Fibroblast of lung (primary cell): ENCODE results near the gene RNF212. TPM values are rescaled to one million over a fixed set of nuclear protein-coding genes. Genes with fewer than 3 reads are reported as not detected.

ENCODE experiments used
- DNase-seq, 2 donors: peaks; one replicate each; pipeline versions ENCODE4 v3.0.0 to v3.0.0-alpha.2; 2010; ENCODE audit warnings: low read depth in 2 of 2
- H2AFZ ChIP-seq: 2 replicates; pipeline ENCODE4 v1.5.1; 2012; ENCODE audit warnings: low read length, control low read depth, inconsistent platforms
- H3K27ac ChIP-seq: 2 replicates; pipeline ENCODE4 v1.5.1; 2011; ENCODE audit warnings: low read length, control low read depth; ENCODE audit not compliant: insufficient read depth
- H3K27me3 ChIP-seq: 2 replicates; pipeline ENCODE4 v1.5.1; 2011; ENCODE audit warnings: mild to moderate bottlenecking, low read length; ENCODE audit not compliant: control insufficient read depth, insufficient read depth
- H3K36me3 ChIP-seq: 2 replicates; pipeline ENCODE4 v1.5.1; 2011; ENCODE audit warnings: low read length; ENCODE audit not compliant: control insufficient read depth, insufficient read depth
- H3K4me1 ChIP-seq: 2 replicates; pipeline ENCODE4 v1.5.1; 2011; ENCODE audit warnings: low read length; ENCODE audit not compliant: control insufficient read depth, insufficient read depth; ENCODE audit errors: extremely low read depth
- H3K4me2 ChIP-seq: 2 replicates; pipeline ENCODE4 v1.5.1; 2011; ENCODE audit warnings: low read length, control low read depth; ENCODE audit not compliant: insufficient read depth; ENCODE audit errors: extremely low read depth
- H3K4me3 ChIP-seq, 4 experiments: fragments of 200-600 bp in 1 of 4; sonication (generic) in 1 of 4; replicated peaks in 1 of 4; 2 replicates each; pipeline ENCODE4 v1.5.1; 2011 to 2016; ENCODE audit warnings: low read length in 4 of 4, low read depth in 3 of 4, mild to moderate bottlenecking in 3 of 4, control low read depth in 2 of 4, inconsistent platforms in 1 of 4, mixed read lengths in 1 of 4; ENCODE audit not compliant: insufficient read depth in 1 of 4; ENCODE audit errors: control extremely low read depth in 1 of 4
- H3K79me2 ChIP-seq: 2 replicates; pipeline ENCODE4 v1.5.1; 2012; ENCODE audit warnings: mild to moderate bottlenecking, low read length, inconsistent platforms; ENCODE audit not compliant: control insufficient read depth, insufficient read depth
- H3K9ac ChIP-seq: 2 replicates; pipeline ENCODE4 v1.5.1; 2011; ENCODE audit warnings: mild to moderate bottlenecking, low read length, control low read depth; ENCODE audit not compliant: insufficient read depth
- H3K9me3 ChIP-seq: 2 replicates; pipeline ENCODE4 v1.5.1; 2012; ENCODE audit warnings: low read depth, low read length; ENCODE audit not compliant: control insufficient read depth, insufficient read depth
- H4K20me1 ChIP-seq: 2 replicates; pipeline ENCODE4 v1.5.1; 2011; ENCODE audit warnings: low read length; ENCODE audit not compliant: control insufficient read depth, insufficient read depth; ENCODE audit errors: extremely low read depth
- EZH2 ChIP-seq: IDR thresholded peaks from 2 replicates; pipeline ENCODE4 v1.5.1; 2012; ENCODE audit warnings: low read length, control low read depth, mild to moderate bottlenecking; ENCODE audit errors: missing control alignments
- polyA plus RNA-seq, 2 donors: library from polyadenylated mRNA; depleted of rRNA in 1 of 2; stranded (reverse) in 1 of 2; unstranded in 1 of 2; fragments of >200 nt; gene quantifications; 2 replicates each; pipeline ENCODE4 v1.2.1, GENCODE V29; 2011 to 2012; ENCODE audit warnings: missing spikeins in 1 of 2
- total RNA-seq: library from RNA; depleted of rRNA; stranded (reverse); fragments of >200 nt; gene quantifications from 2 replicates; pipeline ENCODE4 v1.2.1, GENCODE V29; 2014
- TF ChIP-seq, protein P1 (sequence below), 2 donors: IDR thresholded peaks in 1 of 2; conservative IDR thresholded peaks in 1 of 2; 1 replicate in 1 of 2; 2 replicates in 1 of 2; pipeline ENCODE4 v1.5.1; 2011 to 2012; ENCODE audit warnings: low read length in 2 of 2, control low read depth in 1 of 2, inconsistent platforms in 1 of 2, low read depth in 1 of 2, mild to moderate bottlenecking in 1 of 2

The RNF212 gene
- total and polyA plus RNA-seq, 2 donors (not counting 1 experiment from before 2014, with no cell fraction given) = 0.66 to 1.6 TPM

GRCh38 chr4:1039493-1040343 lies 73.6 kb downstream of the RNF212 start:
- no peak overlapping the region for H3K4me2 ChIP-seq
- H3K9ac ChIP-seq = no peak overlapping the region
- H3K4me3 ChIP-seq = no peak overlapping the region
- peak; percentile 53 to 66 for DNase-seq
- no peaks in the 10 kb centered on the region for H3K9me3 ChIP-seq
- no peaks in the 10 kb centered on the region for H3K36me3 ChIP-seq
- H2AFZ ChIP-seq = no peak overlapping the region
- peaks cover 21% of the 10 kb centered on the region for H3K4me1 ChIP-seq
- H3K27ac ChIP-seq = no peak overlapping the region
- H3K79me2 ChIP-seq = no peaks in the 10 kb centered on the region
- TF ChIP-seq EZH2 = no peak
- TF ChIP-seq, protein P1, sequence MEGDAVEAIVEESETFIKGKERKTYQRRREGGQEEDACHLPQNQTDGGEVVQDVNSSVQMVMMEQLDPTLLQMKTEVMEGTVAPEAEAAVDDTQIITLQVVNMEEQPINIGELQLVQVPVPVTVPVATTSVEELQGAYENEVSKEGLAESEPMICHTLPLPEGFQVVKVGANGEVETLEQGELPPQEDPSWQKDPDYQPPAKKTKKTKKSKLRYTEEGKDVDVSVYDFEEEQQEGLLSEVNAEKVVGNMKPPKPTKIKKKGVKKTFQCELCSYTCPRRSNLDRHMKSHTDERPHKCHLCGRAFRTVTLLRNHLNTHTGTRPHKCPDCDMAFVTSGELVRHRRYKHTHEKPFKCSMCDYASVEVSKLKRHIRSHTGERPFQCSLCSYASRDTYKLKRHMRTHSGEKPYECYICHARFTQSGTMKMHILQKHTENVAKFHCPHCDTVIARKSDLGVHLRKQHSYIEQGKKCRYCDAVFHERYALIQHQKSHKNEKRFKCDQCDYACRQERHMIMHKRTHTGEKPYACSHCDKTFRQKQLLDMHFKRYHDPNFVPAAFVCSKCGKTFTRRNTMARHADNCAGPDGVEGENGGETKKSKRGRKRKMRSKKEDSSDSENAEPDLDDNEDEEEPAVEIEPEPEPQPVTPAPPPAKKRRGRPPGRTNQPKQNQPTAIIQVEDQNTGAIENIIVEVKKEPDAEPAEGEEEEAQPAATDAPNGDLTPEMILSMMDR (conservative IDR thresholded peaks at IDR 0.05 in 1 of 2, IDR thresholded peaks at IDR 0.05 in 1 of 2; ENCODE audit: low read depth in 1 of 2, low read length in 2 of 2) = no peak
- H4K20me1 ChIP-seq = no peaks in the 10 kb centered on the region
- H3K27me3 ChIP-seq = no peaks in the 10 kb centered on the region

DNA sequence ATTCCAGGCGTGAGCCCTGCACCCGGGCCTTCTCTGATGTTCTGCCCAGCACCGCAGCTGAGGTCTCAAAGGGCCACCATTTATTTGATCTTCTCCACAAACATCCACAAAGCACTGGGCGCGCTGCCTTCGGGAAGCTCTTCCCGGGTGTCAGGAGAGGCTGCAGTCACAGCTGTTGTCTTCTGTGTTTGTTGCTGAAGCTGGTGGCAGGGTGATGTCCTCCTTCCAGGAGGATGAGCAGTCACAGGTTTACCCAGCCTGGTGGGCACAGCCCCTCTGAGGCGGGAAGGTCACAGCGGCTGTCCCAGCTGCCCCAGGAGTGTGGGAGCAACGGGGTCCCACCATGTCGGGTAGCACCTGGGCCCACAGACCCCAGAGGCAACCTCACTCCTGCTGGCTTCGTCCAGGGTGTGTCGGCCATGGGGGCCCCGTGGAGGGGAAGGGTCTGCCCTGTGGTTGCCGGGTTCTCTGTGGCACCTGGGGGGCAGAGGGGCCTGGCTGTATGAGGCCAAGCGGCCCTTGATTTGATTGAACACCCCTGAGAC lies 74.3 kb downstream of the RNF212 start:
- H3K4me1 ChIP-seq = peaks cover 16% of the 10 kb centered on the region
- no peak overlapping the region for H3K4me3 ChIP-seq
- TF ChIP-seq, protein P1 (conservative IDR thresholded peaks at IDR 0.05 in 1 of 2, IDR thresholded peaks at IDR 0.05 in 1 of 2; ENCODE audit: low read depth in 1 of 2, low read length in 2 of 2) = no peak
- TF ChIP-seq EZH2 = no peak
- H3K79me2 ChIP-seq = no peaks in the 10 kb centered on the region
- no peak overlapping the region for H3K4me2 ChIP-seq
- no peak overlapping the region for H2AFZ ChIP-seq
- DNase-seq = no peak
- no peaks in the 10 kb centered on the region for H3K27me3 ChIP-seq
- no peaks in the 10 kb centered on the region for H4K20me1 ChIP-seq
- no peaks in the 10 kb centered on the region for H3K36me3 ChIP-seq
- H3K9ac ChIP-seq = no peak overlapping the region
- H3K27ac ChIP-seq = no peak overlapping the region
- H3K9me3 ChIP-seq = no peaks in the 10 kb centered on the region

DNA sequence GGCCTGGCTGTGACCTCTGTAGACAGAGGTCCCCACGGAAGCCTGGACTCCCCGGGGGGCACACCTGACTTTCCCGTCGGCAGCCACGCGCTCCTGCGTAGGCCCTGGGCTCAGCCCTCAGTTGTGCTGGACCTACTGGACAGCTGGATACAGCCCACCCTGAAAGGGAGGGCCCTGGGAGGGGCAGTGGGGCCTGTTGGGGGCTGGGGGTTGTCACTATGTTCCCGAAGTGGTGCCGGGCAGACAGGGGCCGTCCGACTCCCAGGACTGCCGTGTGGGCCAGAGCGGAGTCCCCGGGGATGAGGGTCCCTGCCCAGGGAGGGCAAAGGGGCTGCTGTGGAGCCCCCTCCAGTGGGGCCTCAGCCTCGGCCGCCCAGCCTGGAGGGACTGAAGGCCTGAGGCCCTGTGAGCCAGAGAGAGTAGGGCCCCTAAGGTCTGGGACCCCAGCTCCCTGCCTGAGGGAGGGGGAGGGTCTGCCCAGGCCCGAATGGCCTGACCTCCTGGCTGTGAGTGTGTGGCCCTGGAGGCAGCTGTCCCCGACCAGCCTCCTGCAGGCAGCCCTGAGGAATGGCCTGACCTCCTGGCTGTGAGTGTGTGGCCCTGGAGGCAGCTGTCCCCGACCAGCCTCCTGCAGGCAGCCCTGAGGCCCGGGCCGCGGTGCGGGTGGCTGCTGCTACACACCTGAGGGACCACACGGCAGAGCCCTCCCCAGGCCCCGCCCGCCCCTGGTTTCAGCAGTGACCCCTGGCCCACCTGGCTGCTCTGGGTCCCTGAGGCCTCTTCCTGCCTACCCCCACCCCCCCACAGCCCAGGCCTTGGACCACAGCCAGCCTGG lies 76.2 kb downstream of the RNF212 start:
- H3K27me3 ChIP-seq = no peaks in the 10 kb centered on the region
- H2AFZ ChIP-seq = no peak overlapping the region
- no peak overlapping the region for H3K27ac ChIP-seq
- H3K4me2 ChIP-seq = no peak overlapping the region
- H3K9me3 ChIP-seq = no peaks in the 10 kb centered on the region
- H3K79me2 ChIP-seq = no peaks in the 10 kb centered on the region
- no peak for DNase-seq
- H3K4me1 ChIP-seq = peaks cover 9% of the 10 kb centered on the region
- H3K36me3 ChIP-seq = no peaks in the 10 kb centered on the region
- no peak overlapping the region for H3K9ac ChIP-seq
- H3K4me3 ChIP-seq = no peak overlapping the region
- TF ChIP-seq EZH2 = no peak
- TF ChIP-seq, protein P1 (conservative IDR thresholded peaks at IDR 0.05 in 1 of 2, IDR thresholded peaks at IDR 0.05 in 1 of 2; ENCODE audit: low read depth in 1 of 2, low read length in 2 of 2) = no peak
- H4K20me1 ChIP-seq = no peaks in the 10 kb centered on the region
